ENCODE measurements around the gene ARID1B. TPM values are rescaled to one million over a fixed set of nuclear protein-coding genes. Genes with fewer than 3 reads are reported as not detected.

The ARID1B gene
- total RNA-seq, 1 experiment from 2014 or later = 42.8 TPM

DNA sequence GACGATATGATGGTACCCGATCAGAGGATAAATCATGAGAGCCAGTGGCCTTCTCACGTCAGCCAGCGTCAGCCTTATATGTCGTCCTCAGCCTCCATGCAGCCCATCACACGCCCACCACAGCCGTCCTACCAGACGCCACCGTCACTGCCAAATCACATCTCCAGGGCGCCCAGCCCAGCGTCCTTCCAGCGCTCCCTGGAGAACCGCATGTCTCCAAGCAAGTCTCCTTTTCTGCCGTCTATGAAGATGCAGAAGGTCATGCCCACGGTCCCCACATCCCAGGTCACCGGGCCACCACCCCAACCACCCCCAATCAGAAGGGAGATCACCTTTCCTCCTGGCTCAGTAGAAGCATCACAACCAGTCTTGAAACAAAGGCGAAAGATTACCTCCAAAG lies 423.9 kb downstream of the ARID1B start:
- CTCF ChIA-PET = no interaction called here
- Histone ChIP-seq H3K27ac (no peak overlapping the region), H3K9me2 (ENCODE audit: insufficient read depth) (no peaks in the 10 kb centered on the region), H3K79me2 (ENCODE audit: low read depth) (no peaks in the 10 kb centered on the region), H3F3A (ENCODE audit: insufficient read depth, low read depth) (0 out of 2 replicates have a peak, but pooled peaks cover 7% of the 10 kb centered on the region), H3K9me3 (ENCODE audit: insufficient read depth, low read depth) (no peaks in the 10 kb centered on the region), H3K4me2 (no peak overlapping the region), H3K4me1 (replicated peaks; ENCODE audit: insufficient read depth) (peaks cover 16% of the 10 kb centered on the region), H2AFZ (no peak overlapping the region), H3K36me3 (ENCODE audit: low read depth) (0 out of 2 replicates have a peak, but pooled peaks cover 4% of the 10 kb centered on the region), H3K4me3 (no peak overlapping the region), H3K27me3 (ENCODE audit: insufficient read depth, low read depth) (no peaks in the 10 kb centered on the region), H4K20me1 (ENCODE audit: insufficient read depth) (no peaks in the 10 kb centered on the region)
- TF ChIP-seq EZH2 (IDR thresholded peaks at IDR 0.05; ENCODE audit: low read depth) = no peak
- TF ChIP-seq, protein P1, sequence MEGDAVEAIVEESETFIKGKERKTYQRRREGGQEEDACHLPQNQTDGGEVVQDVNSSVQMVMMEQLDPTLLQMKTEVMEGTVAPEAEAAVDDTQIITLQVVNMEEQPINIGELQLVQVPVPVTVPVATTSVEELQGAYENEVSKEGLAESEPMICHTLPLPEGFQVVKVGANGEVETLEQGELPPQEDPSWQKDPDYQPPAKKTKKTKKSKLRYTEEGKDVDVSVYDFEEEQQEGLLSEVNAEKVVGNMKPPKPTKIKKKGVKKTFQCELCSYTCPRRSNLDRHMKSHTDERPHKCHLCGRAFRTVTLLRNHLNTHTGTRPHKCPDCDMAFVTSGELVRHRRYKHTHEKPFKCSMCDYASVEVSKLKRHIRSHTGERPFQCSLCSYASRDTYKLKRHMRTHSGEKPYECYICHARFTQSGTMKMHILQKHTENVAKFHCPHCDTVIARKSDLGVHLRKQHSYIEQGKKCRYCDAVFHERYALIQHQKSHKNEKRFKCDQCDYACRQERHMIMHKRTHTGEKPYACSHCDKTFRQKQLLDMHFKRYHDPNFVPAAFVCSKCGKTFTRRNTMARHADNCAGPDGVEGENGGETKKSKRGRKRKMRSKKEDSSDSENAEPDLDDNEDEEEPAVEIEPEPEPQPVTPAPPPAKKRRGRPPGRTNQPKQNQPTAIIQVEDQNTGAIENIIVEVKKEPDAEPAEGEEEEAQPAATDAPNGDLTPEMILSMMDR (conservative IDR thresholded peaks at IDR 0.05) = no peak
- POLR2A ChIA-PET (ENCODE audit: unreplicated experiment) = no interaction called here
- BruUV-seq (replicated peaks) = no TSS peak
- no peak for DNase-seq
- intact Hi-C loops (cut with micrococcal nuclease; ENCODE audit: unreplicated experiment) = no loop called here

DNA sequence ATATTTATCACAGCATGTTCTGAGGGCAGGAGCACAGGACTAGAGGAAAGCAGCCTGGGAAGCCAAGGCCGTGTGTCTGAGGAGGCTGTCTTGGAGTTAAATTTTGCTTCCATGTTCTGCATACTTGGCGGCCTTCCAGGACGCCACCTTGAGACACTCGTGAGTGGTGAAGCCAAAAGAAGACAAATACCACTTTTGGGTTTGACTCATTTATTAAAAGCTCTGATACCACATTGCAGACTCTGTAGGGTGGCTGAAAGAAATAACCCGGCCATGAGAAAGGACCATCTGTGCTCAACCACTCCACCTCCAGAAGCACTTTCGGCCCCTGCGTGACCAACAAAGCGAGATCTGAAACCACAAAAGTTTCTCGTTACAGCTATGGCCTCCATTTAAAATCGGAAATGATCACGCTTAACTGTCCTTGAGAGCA lies 426.1 kb downstream of the ARID1B start:
- DNase-seq = no peak
- Histone ChIP-seq H3K4me2 (no peak overlapping the region), H3K4me3 (no peak overlapping the region), H3F3A (ENCODE audit: insufficient read depth, low read depth) (0 out of 2 replicates have a peak, but pooled peaks cover 4% of the 10 kb centered on the region), H3K27ac (no peak overlapping the region), H3K9me3 (ENCODE audit: insufficient read depth, low read depth) (no peaks in the 10 kb centered on the region), H3K9me2 (ENCODE audit: insufficient read depth) (no peaks in the 10 kb centered on the region), H3K36me3 (ENCODE audit: low read depth) (0 out of 2 replicates have a peak, but pooled peaks cover 4% of the 10 kb centered on the region), H3K27me3 (ENCODE audit: insufficient read depth, low read depth) (no peaks in the 10 kb centered on the region), H3K79me2 (ENCODE audit: low read depth) (no peaks in the 10 kb centered on the region), H2AFZ (no peak overlapping the region), H3K4me1 (replicated peaks; ENCODE audit: insufficient read depth) (peaks cover 8% of the 10 kb centered on the region), H4K20me1 (ENCODE audit: insufficient read depth) (no peaks in the 10 kb centered on the region)
- ChIA-PET POLR2A (ENCODE audit: unreplicated experiment) (no interaction called here), CTCF (no interaction called here)
- BruUV-seq (replicated peaks) = no TSS peak
- intact Hi-C loops (cut with micrococcal nuclease; ENCODE audit: unreplicated experiment) = no loop called here
- TF ChIP-seq EZH2 (IDR thresholded peaks at IDR 0.05; ENCODE audit: low read depth) = no peak
- TF ChIP-seq, protein P1 (conservative IDR thresholded peaks at IDR 0.05) = no peak

DNA sequence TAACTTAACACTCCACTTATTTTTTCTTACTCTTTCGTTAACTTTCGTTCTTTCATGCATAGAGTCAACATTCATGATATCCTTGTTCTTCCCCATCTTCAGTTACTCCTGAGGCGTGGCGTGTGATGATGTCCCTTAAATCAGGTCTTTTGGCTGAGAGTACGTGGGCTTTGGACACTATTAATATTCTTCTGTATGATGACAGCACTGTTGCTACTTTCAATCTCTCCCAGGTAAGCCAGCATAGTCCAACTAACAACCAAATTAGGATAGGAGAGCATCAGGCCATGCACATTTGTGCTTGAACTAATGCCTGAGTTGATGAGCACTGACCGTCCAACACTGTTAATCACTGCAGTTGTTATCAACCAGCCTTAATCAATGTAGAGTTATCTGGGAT lies 426.6 kb downstream of the ARID1B start:
- intact Hi-C loops (cut with micrococcal nuclease; ENCODE audit: unreplicated experiment) = no loop called here
- Histone ChIP-seq H3K4me1 (replicated peaks; ENCODE audit: insufficient read depth) (peaks cover 4% of the 10 kb centered on the region), H3K9me3 (ENCODE audit: insufficient read depth, low read depth) (no peaks in the 10 kb centered on the region), H3K4me3 (no peak overlapping the region), H3K27me3 (ENCODE audit: insufficient read depth, low read depth) (no peaks in the 10 kb centered on the region), H3K79me2 (ENCODE audit: low read depth) (no peaks in the 10 kb centered on the region), H3K27ac (no peak overlapping the region), H3K36me3 (ENCODE audit: low read depth) (0 out of 2 replicates have a peak, but pooled peaks cover 4% of the 10 kb centered on the region), H4K20me1 (ENCODE audit: insufficient read depth) (no peaks in the 10 kb centered on the region), H2AFZ (no peak overlapping the region), H3K4me2 (no peak overlapping the region), H3K9me2 (ENCODE audit: insufficient read depth) (no peaks in the 10 kb centered on the region), H3F3A (ENCODE audit: insufficient read depth, low read depth) (0 out of 2 replicates have a peak, but pooled peaks cover under 1% of the 10 kb centered on the region)
- no peak for DNase-seq
- no TSS peak for BruUV-seq (replicated peaks)
- POLR2A ChIA-PET (ENCODE audit: unreplicated experiment) = no interaction called here
- CTCF ChIA-PET = no interaction called here
- TF ChIP-seq, protein P1 (conservative IDR thresholded peaks at IDR 0.05) = no peak
- TF ChIP-seq EZH2 (IDR thresholded peaks at IDR 0.05; ENCODE audit: low read depth) = no peak

All from PC-9 (cell line).